Esophagus squamous epithelium (tissue), 4 donors: ENCODE results near the gene MAP2K5.

Experiments used
- CTCF ChIP-seq, 6 experiments: fragments of 450-650 bp in 4 of 6; fragments of 200-600 bp in 2 of 6; sonication (generic) in 2 of 6; IDR thresholded peaks; one replicate each; pipeline ENCODE4 v1.5.1; 2016 to 2019; ENCODE audit warnings: antibody characterized with exemption in 6 of 6, mild to moderate bottlenecking in 4 of 6, moderate library complexity in 4 of 6
- POLR2A ChIP-seq, 4 donors: fragments of 450-650 bp; IDR thresholded peaks; one replicate each; pipeline ENCODE4 v1.6.1; 2017; ENCODE audit warnings: antibody characterized with exemption in 4 of 4, mild to moderate bottlenecking in 4 of 4, moderate library complexity in 3 of 4

GRCh38 chr15:67587331-67587730 lies 44.8 kb downstream of the MAP2K5 start:
- TF ChIP-seq POLR2A (IDR thresholded peaks at IDR 0.05) (no peak), CTCF (IDR thresholded peaks at IDR 0.05) (no peak)
